Keratinocyte (primary cell): ENCODE measurements around the gene ZNF148.

Source experiments
- CTCF ChIP-seq, 3 experiments: IDR thresholded peaks in 1 of 3; conservative IDR thresholded peaks in 1 of 3; optimal IDR thresholded peaks in 1 of 3; 2 replicates in 2 of 3; 3 replicates in 1 of 3; pipeline versions ENCODE3 to v1.5.1; 2011; ENCODE audit warnings: low read length in 3 of 3, mild to moderate bottlenecking in 3 of 3, moderate library complexity in 2 of 3, control low read depth in 1 of 3, inconsistent platforms in 1 of 3; ENCODE audit not compliant: insufficient read depth in 2 of 3; ENCODE audit errors: extremely low read depth in 1 of 3
- EZH2 ChIP-seq: IDR thresholded peaks from one replicate; pipeline ENCODE4 v1.6.1; 2012; ENCODE audit warnings: inconsistent platforms, mild to moderate bottlenecking, low read length, moderate library complexity

GRCh38 chr3:125266971-125267370, 108.2 kb downstream of the ZNF148 start:
- no peak for TF ChIP-seq CTCF (optimal IDR thresholded peaks at IDR 0.05 in 1 of 3, IDR thresholded peaks at IDR 0.05 in 1 of 3, conservative IDR thresholded peaks at IDR 0.05 in 1 of 3; ENCODE audit: extremely low read depth in 1 of 3, insufficient read depth in 2 of 3, low read length in 3 of 3)
- TF ChIP-seq EZH2 = no peak
